EL (cell line): ENCODE data around the gene PANX1.
A peak's percentile ranks its signal among the peaks of the same experiment; 100 is the strongest.

Source experiments
- DNase-seq: peaks from one replicate; pipeline ENCODE4 v3.0.0-alpha.2; 2016

Gene PANX1

DNA sequence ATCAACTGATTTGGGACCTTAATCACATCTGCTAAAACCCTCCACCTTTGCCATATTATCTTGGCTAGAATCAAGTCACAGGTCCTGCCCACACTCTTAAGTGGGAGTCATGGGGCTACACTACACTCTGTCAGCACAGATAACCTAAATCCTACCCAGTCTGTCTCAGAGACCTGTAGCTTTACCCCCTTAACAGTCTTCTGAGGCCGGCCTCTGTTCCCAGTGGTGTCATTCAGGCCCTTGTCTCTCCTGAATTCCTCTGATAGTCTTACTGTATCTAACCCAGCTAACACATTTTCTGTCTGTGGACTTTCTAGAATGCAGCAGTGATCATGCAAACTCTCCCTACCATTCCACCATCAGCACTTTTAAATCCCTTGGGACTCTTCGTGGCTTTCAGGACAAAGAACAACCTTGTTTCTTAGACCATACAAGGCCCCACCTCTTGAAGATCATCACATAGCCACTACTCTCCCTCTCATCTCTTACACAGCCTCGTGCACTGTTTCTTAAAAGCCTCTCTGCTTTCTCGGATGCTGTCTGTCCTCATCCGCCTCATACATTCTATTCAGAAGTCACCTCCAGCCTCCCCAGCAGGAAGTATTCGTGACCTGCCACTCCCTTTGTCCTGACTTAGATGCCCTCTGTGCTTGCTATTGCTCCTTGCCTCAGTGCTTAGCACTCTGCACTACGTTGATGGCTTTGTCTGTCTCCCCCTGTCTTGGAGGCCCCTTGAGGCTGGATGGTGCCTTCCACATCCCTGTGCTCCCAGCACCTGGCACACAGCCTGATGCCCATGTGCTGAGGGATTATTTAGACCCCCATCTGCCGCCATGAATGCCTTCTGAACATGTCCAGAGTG lies 57.9 kb downstream of the PANX1 start:
- no peak for DNase-seq

DNA sequence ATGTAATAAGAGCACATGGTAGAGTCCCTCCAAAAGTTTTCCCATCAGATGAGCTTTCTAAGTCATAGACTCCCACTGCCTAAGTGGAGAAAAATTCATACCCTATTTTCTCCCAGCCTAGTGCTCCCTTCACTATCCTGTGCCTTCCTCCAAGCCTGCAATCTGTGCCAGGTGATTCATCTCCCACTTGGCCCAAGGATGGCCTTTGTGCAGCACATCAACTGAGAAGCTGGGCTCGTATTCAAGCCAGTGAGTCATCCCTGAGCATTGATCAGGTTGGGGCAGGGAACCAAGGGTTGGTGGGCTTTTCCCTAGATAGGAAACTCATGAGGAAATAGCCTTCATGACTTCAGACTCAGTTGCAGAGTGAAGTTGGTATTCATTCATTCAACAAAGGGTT lies 64.6 kb downstream of the PANX1 start:
- peak; percentile 91 for DNase-seq

DNA sequence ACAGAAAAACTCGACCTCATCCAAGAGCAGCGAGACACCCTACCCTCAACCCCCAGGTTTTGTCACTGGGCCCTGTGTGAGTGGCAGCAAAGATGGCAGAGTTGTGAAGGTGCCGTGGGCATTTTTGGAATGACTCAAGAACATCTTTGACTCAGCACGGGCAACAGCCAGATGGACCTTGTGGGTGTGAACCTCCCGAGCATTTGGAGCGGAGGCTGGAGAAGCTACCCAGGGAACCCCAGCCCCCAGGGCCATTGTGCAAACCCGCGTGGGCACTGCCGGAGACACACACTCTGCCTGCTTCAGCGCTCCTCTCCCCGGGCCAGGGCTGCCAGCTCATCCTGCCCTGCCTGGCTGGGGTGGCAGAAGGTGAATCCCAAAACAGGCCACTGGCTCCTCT lies 66.1 kb downstream of the PANX1 start:
- no peak for DNase-seq

DNA sequence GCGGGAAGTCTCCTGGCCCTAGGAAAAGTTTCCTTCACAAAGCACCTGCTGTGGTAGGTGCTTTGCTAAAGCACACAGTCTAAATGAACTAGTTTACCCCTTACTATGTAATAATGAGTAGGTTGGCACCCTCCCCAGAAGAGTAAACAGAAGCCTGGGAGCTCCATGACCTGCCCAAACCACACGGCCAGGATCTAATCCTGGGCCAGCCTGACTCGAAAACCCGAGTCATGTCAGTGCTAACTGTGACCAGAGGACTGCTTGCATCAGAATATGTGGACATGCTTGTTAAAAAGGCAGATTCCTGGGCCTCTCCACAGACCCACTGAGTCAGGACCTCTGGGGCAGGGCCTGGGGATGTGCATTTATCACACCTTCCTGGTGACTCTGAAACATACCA lies 67.7 kb downstream of the PANX1 start:
- no peak for DNase-seq

DNA sequence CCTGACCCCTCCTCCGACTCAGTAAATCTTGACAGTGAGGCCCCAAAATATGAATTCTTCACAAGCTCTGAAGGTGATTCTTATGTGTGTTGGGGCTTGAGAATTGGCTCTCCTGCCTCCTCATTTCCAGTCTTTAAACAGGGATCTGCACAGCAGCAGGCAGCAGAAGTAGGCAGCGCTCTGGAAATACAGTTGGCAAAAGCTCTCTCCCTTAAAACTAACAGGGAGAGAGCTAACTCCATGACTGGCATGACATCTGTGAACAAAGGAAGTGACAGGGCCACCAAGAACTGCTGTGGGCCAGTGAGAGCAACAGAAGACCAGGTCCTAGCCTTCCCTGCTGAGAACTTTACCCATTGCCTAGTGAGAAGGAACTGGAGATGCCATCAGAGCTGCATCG lies 70.1 kb downstream of the PANX1 start:
- DNase-seq: no peak

DNA sequence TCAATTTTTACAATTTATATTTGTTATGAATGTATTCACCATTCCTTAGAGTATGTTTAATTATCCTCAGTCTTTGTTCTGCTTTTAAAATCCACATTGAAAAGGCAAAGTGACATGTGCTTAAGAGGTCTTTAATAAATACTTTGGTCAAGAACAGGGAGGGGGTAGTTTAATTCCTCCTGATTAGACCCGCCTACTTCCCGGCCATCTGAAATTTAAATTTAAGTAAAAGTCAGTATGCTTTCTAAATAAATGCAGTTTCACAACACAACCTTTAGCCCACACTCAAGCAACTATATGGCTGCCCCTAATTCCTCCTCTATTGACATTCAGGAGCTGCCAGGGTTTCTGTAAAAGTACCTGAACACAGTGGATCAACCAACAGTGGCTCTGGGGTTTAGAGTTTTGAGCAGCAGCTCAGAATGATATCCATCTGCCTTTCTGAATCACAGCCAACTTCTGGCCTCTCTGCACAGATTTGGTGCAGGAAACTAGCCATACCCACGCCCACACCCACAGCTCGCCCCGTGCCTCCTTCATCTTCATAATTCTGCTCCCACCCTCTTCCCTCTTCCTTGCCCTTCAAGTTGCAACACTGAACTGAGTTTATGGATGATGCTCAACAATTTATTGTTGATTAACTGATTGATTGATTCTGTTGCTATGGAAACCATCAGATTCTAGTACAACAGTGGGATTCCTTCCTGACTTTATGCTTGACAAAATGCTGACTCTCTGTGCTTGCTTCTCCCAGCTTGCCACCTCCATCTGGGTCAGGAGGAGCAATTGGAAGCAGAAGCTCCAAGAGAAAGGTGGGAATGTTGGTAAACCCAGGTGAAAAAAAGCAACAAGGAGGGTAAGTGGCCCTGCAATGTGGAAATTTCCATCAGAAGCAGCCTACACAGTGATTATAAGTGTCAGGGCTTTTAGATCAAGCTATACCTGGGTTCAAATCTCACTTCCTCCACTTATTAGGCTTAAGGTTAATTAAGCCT lies 70.8 kb downstream of the PANX1 start:
- DNase-seq: peak; percentile 26

DNA sequence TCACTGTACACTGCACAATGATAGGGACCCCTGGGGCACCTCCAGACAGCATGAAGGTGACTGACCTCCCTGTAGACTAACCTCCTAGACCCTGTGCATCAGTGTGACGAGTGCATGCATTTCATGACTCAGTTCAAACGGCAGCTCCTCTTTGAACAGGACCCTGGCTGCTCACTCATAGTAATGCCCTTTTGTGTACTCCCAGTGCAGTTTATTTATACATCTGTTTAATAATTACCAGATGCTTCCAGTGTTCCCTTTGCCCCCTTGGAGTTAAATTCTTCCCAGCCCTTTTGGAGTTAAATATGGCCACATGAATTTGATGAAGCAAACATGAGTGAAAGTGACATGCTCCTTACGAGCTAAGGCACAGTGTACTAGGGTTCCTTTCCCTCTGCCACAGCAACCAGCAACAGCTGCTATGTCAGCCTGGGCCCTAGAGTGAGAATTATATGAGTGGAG lies 72.4 kb downstream of the PANX1 start:
- peak; percentile 84 for DNase-seq

DNA sequence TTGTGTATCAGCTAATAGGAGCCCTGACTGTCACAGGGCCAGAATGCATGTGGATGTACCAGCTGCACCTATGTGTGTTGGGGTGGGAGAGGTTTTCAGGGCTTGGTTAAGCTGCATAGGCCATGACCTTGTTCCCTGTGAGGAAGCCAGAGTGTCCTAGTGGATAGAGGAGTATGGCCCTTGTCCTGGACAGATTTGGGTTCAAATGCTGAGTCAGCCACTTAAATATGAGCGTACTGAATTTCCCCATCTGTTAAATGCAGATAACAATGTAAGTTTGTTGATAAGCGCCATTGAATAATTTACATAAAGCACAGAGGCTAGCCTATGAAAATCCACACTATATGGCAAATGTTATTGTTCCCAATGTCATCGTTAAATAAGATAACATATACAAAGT lies 74.4 kb downstream of the PANX1 start:
- DNase-seq: no peak

DNA sequence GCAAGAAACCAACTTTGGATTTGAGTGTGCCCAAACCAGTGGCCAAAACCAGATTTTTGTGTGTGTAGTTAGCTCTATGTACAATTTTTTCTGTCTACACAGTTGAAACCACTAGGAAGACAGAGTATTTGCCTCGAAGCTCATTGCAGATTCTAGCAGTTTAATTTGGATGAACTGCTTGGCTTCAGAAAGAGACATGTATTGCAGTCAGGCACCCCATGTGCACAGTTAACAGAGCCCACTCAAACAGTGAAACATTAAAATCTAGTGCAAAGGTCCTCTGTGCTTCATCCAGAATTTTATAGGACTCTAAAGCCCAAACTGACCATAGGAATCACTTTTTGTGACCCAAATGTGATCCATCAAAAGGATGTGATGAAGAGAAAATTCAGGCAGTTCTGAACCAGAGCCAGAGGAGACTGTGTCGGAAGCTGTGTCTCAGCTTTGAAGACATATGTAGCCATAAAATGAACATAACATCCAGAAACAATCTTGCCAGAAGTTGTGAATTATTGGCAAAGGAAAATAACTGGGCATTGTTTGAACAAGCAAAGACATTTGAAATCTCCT lies 82.7 kb downstream of the PANX1 start:
- no peak for DNase-seq

DNA sequence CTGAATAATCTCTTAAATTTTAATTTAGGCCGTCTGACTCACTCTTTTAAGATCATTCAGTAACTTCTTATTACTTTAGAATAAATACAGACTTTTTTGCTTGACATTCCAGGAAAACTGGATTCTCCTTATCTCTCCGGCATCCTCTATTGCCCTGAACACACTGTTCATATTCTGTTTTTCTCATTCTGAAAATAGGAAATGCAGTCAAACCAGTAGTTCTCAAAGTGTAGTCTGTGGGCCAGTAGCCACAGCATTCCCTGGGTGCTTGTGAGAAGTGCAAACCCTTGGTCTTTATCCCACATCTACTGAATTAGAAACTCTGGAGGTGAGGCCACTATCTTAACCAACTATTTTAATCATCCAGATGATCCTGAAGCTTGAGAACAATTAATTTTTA lies 84.3 kb downstream of the PANX1 start:
- no peak for DNase-seq

DNA sequence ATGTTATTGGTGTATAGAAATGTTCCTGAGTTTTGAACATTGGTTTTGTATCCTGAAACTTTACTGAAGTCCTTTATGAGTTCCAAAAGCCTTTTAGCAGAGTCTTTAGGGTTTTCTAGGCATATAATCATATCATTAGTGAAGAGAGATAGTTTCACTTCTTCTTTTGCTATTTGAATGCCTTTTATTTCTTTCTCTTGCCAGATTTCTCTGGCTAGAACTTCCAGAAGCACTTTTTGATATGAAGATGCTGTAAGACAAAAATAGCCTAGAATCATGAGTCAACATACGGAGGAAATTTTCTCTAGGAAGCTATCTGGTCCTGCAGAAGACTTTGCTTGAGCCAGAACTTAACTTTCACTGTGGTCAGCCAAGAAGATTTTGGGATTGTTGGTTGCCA lies 89.1 kb downstream of the PANX1 start:
- DNase-seq: no peak

DNA sequence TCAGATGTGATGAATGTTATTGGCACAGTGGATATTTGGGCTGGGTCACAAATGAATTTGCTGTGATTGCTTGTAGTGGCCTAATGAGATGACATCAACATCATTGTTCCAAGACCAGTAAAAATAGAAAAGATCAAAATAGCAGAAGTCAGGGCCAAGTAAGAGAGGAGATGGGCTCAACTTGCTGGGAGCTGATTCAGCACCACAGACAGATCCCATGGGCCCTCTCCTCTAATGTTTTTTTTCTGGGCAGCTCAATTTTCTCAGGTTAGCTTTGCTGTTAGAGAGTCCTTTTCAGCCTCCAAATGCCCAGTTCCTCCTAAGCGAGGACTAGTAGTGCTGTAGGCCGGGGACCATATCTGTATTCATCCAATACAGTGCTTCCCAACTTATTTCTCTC lies 89.7 kb downstream of the PANX1 start:
- DNase-seq: no peak

DNA sequence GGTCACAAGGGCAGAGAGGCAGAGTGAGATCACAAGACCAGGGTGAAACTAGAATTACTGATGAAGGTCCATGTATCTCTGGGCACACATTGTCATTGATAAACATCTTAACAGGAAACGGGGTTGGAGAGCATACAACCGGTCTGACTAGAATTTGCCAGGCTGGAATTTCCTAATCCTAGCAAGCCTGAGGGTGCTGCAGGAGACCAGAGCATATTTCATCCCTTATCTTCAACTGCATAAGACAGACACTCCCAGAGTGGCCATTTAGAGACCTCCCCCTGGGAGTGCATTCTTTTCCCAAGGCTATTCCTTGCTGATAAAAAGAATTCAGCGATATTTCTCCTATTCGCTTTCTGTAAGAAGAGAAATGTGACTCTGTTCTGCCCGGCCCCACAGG lies 91.1 kb downstream of the PANX1 start:
- DNase-seq: no peak

DNA sequence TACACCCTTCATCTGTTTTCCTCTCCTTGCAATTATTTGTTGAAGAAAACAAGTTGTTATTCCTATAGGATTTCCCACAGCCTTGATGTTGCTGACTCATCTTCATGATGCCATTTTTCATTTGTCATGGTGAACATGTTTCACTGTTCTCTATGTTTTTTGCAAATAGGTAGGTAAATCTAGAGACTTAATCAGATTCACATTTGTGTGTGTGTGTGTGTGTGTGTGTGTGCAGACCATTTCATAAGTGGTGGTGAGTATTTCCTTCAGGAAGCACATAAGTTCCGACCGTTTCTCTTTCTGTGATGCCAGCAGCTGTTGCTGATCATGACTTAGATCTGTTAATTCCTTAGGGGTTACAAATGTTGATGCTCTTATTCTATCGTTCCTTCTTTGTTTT lies 95.4 kb downstream of the PANX1 start:
- no peak for DNase-seq
